ENCODE data around the gene ZNF12.

ZNF12 gene

GRCh38 chr7:6654113-6654841 is 52.5 kb downstream of the ZNF12 start:
- DNase-seq (ENCODE audit: insufficient read length, low spot score) (peak; percentile 20), FAIRE-seq (no peak)
- no peak for TF ChIP-seq POLR2AphosphoS5 (IDR thresholded peaks at IDR 0.05; ENCODE audit: low read depth, low read length)
- TF ChIP-seq PAX5 (IDR thresholded peaks at IDR 0.05; ENCODE audit: insufficient read depth, low read length, severe bottlenecking): peak; percentile 5

GRCh38 chr7:6653071-6654003 is 53.4 kb downstream of the ZNF12 start:
- TF ChIP-seq TAF1 (IDR thresholded peaks at IDR 0.05; ENCODE audit: low read depth, low read length): no peak
- no peak for TF ChIP-seq POLR2AphosphoS5 (IDR thresholded peaks at IDR 0.05; ENCODE audit: low read depth, low read length)
- TF ChIP-seq PAX5 (IDR thresholded peaks at IDR 0.05; ENCODE audit: insufficient read depth, low read length, severe bottlenecking): no peak
- TF ChIP-seq POU2F2 (IDR thresholded peaks at IDR 0.05; ENCODE audit: low read depth, low read length): no peak
- no peak for TF ChIP-seq SPI1 (IDR thresholded peaks at IDR 0.05; ENCODE audit: low read depth, low read length)
- no peak for TF ChIP-seq POLR2A (IDR thresholded peaks at IDR 0.05; ENCODE audit: low read depth, low read length)
- DNase-seq (ENCODE audit: insufficient read length, low spot score) (peak; percentile 37), FAIRE-seq (no peak)

- no peak for TF ChIP-seq SPI1 (IDR thresholded peaks at IDR 0.05; ENCODE audit: low read depth, low read length)
- TF ChIP-seq PAX5 (IDR thresholded peaks at IDR 0.05; ENCODE audit: insufficient read depth, low read length, severe bottlenecking): no peak
- TF ChIP-seq TAF1 (IDR thresholded peaks at IDR 0.05; ENCODE audit: low read depth, low read length): no peak
- no peak for TF ChIP-seq POU2F2 (IDR thresholded peaks at IDR 0.05; ENCODE audit: low read depth, low read length)
- no peak for TF ChIP-seq POLR2A (IDR thresholded peaks at IDR 0.05; ENCODE audit: low read depth, low read length)
- TF ChIP-seq POLR2AphosphoS5 (IDR thresholded peaks at IDR 0.05; ENCODE audit: low read depth, low read length): no peak
- FAIRE-seq: no peak
- DNase-seq (ENCODE audit: insufficient read length, low spot score): peak; percentile 19
Measured at GRCh38 chr7:6652446-6653011, 54.2 kb downstream of the ZNF12 start.

- DNase-seq (ENCODE audit: insufficient read length, low spot score) (peak; percentile 23), FAIRE-seq (no peak)
- TF ChIP-seq POU2F2 (IDR thresholded peaks at IDR 0.05; ENCODE audit: low read depth, low read length): no peak
- TF ChIP-seq TAF1 (IDR thresholded peaks at IDR 0.05; ENCODE audit: low read depth, low read length): no peak
- no peak for TF ChIP-seq POLR2A (IDR thresholded peaks at IDR 0.05; ENCODE audit: low read depth, low read length)
Measured at GRCh38 chr7:6651851-6652445, 54.8 kb downstream of the ZNF12 start.

GRCh38 chr7:6650521-6651011 is 56.2 kb downstream of the ZNF12 start:
- no peak for TF ChIP-seq POLR2A (IDR thresholded peaks at IDR 0.05; ENCODE audit: low read depth, low read length)
- no peak for TF ChIP-seq POLR2AphosphoS5 (IDR thresholded peaks at IDR 0.05; ENCODE audit: low read depth, low read length)
- TF ChIP-seq TAF1 (IDR thresholded peaks at IDR 0.05; ENCODE audit: low read depth, low read length): no peak
- TF ChIP-seq SPI1 (IDR thresholded peaks at IDR 0.05; ENCODE audit: low read depth, low read length): no peak
- no peak for TF ChIP-seq PAX5 (IDR thresholded peaks at IDR 0.05; ENCODE audit: insufficient read depth, low read length, severe bottlenecking)
- no peak for TF ChIP-seq POU2F2 (IDR thresholded peaks at IDR 0.05; ENCODE audit: low read depth, low read length)
- FAIRE-seq (no peak), DNase-seq (ENCODE audit: insufficient read length, low spot score) (no peak)

GRCh38 chr7:6650086-6650485 is 56.7 kb downstream of the ZNF12 start:
- TF ChIP-seq TAF1 (IDR thresholded peaks at IDR 0.05; ENCODE audit: low read depth, low read length) (no peak), PAX5 (IDR thresholded peaks at IDR 0.05; ENCODE audit: insufficient read depth, low read length, severe bottlenecking) (no peak), POLR2AphosphoS5 (IDR thresholded peaks at IDR 0.05; ENCODE audit: low read depth, low read length) (no peak), POU2F2 (IDR thresholded peaks at IDR 0.05; ENCODE audit: low read depth, low read length) (no peak), POLR2A (IDR thresholded peaks at IDR 0.05; ENCODE audit: low read depth, low read length) (no peak), SPI1 (IDR thresholded peaks at IDR 0.05; ENCODE audit: low read depth, low read length) (no peak)
- DNase-seq (ENCODE audit: insufficient read length, low spot score) (no peak), FAIRE-seq (no peak)

GRCh38 chr7:6649241-6649961 is 57.3 kb downstream of the ZNF12 start:
- TF ChIP-seq PAX5 (IDR thresholded peaks at IDR 0.05; ENCODE audit: insufficient read depth, low read length, severe bottlenecking) (no peak), SPI1 (IDR thresholded peaks at IDR 0.05; ENCODE audit: low read depth, low read length) (no peak), POU2F2 (IDR thresholded peaks at IDR 0.05; ENCODE audit: low read depth, low read length) (no peak), POLR2A (IDR thresholded peaks at IDR 0.05; ENCODE audit: low read depth, low read length) (no peak; the same call in 1 of the 2 replicates), TAF1 (IDR thresholded peaks at IDR 0.05; ENCODE audit: low read depth, low read length) (no peak), POLR2AphosphoS5 (IDR thresholded peaks at IDR 0.05; ENCODE audit: low read depth, low read length) (no peak)
- FAIRE-seq (no peak), DNase-seq (ENCODE audit: insufficient read length, low spot score) (no peak)

- TF ChIP-seq PAX5 (IDR thresholded peaks at IDR 0.05; ENCODE audit: insufficient read depth, low read length, severe bottlenecking) (no peak), TAF1 (IDR thresholded peaks at IDR 0.05; ENCODE audit: low read depth, low read length) (no peak), POLR2A (IDR thresholded peaks at IDR 0.05; ENCODE audit: low read depth, low read length) (no peak), POU2F2 (IDR thresholded peaks at IDR 0.05; ENCODE audit: low read depth, low read length) (no peak)
- DNase-seq (ENCODE audit: insufficient read length, low spot score): no peak
- FAIRE-seq: no peak
Measured at GRCh38 chr7:6648815-6649104, 58.0 kb downstream of the ZNF12 start.
